Stomach smooth muscle (tissue), 2 donors: ENCODE results near the gene LCN6.

Source experiments
- H3K27ac ChIP-seq: one replicate; pipeline ENCODE4 v1.7.0; 2013; ENCODE audit warnings: mild to moderate bottlenecking, low read length, inconsistent platforms
- H3K27me3 ChIP-seq, 2 donors: one replicate each; pipeline ENCODE4 v1.7.0; 2013; ENCODE audit warnings: low read length in 2 of 2; ENCODE audit not compliant: insufficient read depth in 2 of 2, control insufficient read depth in 1 of 2
- H3K36me3 ChIP-seq, 2 donors: one replicate each; pipeline ENCODE4 v1.7.0; 2013; ENCODE audit warnings: low read length in 2 of 2; ENCODE audit not compliant: control insufficient read depth in 2 of 2, insufficient read depth in 2 of 2
- H3K4me1 ChIP-seq: one replicate; pipeline ENCODE4 v1.7.0; 2013; ENCODE audit warnings: low read length; ENCODE audit not compliant: control insufficient read depth, insufficient read depth
- H3K4me3 ChIP-seq, 2 donors: one replicate each; pipeline ENCODE4 v1.7.0; 2013; ENCODE audit warnings: low read length in 2 of 2
- H3K9ac ChIP-seq, 2 donors: one replicate each; pipeline ENCODE4 v1.7.0; 2013; ENCODE audit warnings: low read length in 2 of 2, mild to moderate bottlenecking in 1 of 2
- H3K9me3 ChIP-seq, 2 donors: one replicate each; pipeline ENCODE4 v1.7.0; 2013; ENCODE audit warnings: low read length in 2 of 2; ENCODE audit not compliant: control insufficient read depth in 2 of 2
- donor health status: healthy.
- donor health status: Pancreatic carcinoma.

LCN6 gene

GRCh38 chr9:136748666-136749611 lies 614 bp upstream of the LCN6 start:
- no peak overlapping the region for H3K4me3 ChIP-seq
- no peak overlapping the region for H3K9ac ChIP-seq
- no peaks in the 10 kb centered on the region for H3K4me1 ChIP-seq
- H3K27me3 ChIP-seq = peaks cover 2 to 6% of the 10 kb centered on the region in 2 donors
- no peak overlapping the region for H3K27ac ChIP-seq
- H3K36me3 ChIP-seq = no peaks in the 10 kb centered on the region
- H3K9me3 ChIP-seq = no peaks in the 10 kb centered on the region

- H3K36me3 ChIP-seq = no peaks in the 10 kb centered on the region
- no peaks in the 10 kb centered on the region for H3K4me1 ChIP-seq
- no peak overlapping the region for H3K27ac ChIP-seq
- peaks cover 11 to 18% of the 10 kb centered on the region in 2 donors for H3K27me3 ChIP-seq
- H3K9me3 ChIP-seq = no peaks in the 10 kb centered on the region
- H3K9ac ChIP-seq = no peak overlapping the region
- no peak overlapping the region for H3K4me3 ChIP-seq
Measured at GRCh38 chr9:136747161-136748060, 914 bp downstream of the LCN6 start.

- Histone ChIP-seq H3K27ac (no peak overlapping the region), H3K4me3 (no peak overlapping the region), H3K4me1 (no peaks in the 10 kb centered on the region), H3K27me3 (peaks cover 19 to 24% of the 10 kb centered on the region in 2 donors), H3K9me3 (no peaks in the 10 kb centered on the region), H3K9ac (no peak overlapping the region), H3K36me3 (no peaks in the 10 kb centered on the region)
Measured at GRCh38 chr9:136746621-136747020, 1.7 kb downstream of the LCN6 start.

GRCh38 chr9:136746155-136746490 lies 2.2 kb downstream of the LCN6 start:
- H3K36me3 ChIP-seq = no peaks in the 10 kb centered on the region
- H3K27ac ChIP-seq = no peak overlapping the region
- peaks cover 24 to 26% of the 10 kb centered on the region in 2 donors for H3K27me3 ChIP-seq
- H3K4me3 ChIP-seq = no peak overlapping the region
- no peak overlapping the region for H3K9ac ChIP-seq
- peaks cover 2% of the 10 kb centered on the region for H3K4me1 ChIP-seq
- no peaks in the 10 kb centered on the region for H3K9me3 ChIP-seq

GRCh38 chr9:136745389-136746154 lies 2.8 kb downstream of the LCN6 start:
- Histone ChIP-seq H3K9ac (no peak overlapping the region), H3K9me3 (no peaks in the 10 kb centered on the region), H3K36me3 (no peaks in the 10 kb centered on the region), H3K27me3 (peaks cover 29 to 30% of the 10 kb centered on the region in 2 donors), H3K27ac (no peak overlapping the region), H3K4me1 (peaks cover 2% of the 10 kb centered on the region), H3K4me3 (no peak overlapping the region)

- H3K9me3 ChIP-seq = no peaks in the 10 kb centered on the region
- H3K27me3 ChIP-seq = peaks cover 30 to 32% of the 10 kb centered on the region in 2 donors
- H3K4me3 ChIP-seq = no peak overlapping the region
- no peak overlapping the region for H3K27ac ChIP-seq
- no peaks in the 10 kb centered on the region for H3K36me3 ChIP-seq
- no peak overlapping the region for H3K9ac ChIP-seq
- peaks cover 2% of the 10 kb centered on the region for H3K4me1 ChIP-seq
Measured at GRCh38 chr9:136744773-136745172, 3.6 kb downstream of the LCN6 start.

GRCh38 chr9:136743639-136744211 lies 4.6 kb downstream of the LCN6 start:
- Histone ChIP-seq H3K9ac (no peak overlapping the region), H3K4me1 (peaks cover 2% of the 10 kb centered on the region), H3K27ac (no peak overlapping the region), H3K36me3 (no peaks in the 10 kb centered on the region), H3K4me3 (no peak overlapping the region), H3K9me3 (no peaks in the 10 kb centered on the region), H3K27me3 (peaks cover 30 to 32% of the 10 kb centered on the region in 2 donors)

GRCh38 chr9:136742591-136743391 lies 5.5 kb downstream of the LCN6 start, which contains the start of gene LCN10:
TSS of gene LCN10 (minus strand) at chr9:136742940. CDS start at chr9:136742903, 37 bp downstream.
- H3K4me3 ChIP-seq = no peak within 1 kb of the TSS
- H3K36me3 ChIP-seq = no peaks in the 10 kb centered on the region
- H3K27ac ChIP-seq = no peak within 1 kb of the TSS
- peaks cover 2% of the 10 kb centered on the region for H3K4me1 ChIP-seq
- no peaks in the 10 kb centered on the region for H3K9me3 ChIP-seq
- no peak within 1 kb of the TSS for H3K9ac ChIP-seq
- peaks cover 27 to 30% of the 10 kb centered on the region in 2 donors for H3K27me3 ChIP-seq

- H3K27ac ChIP-seq = no peak overlapping the region
- H3K4me3 ChIP-seq = no peak overlapping the region
- H3K36me3 ChIP-seq = no peaks in the 10 kb centered on the region
- no peaks in the 10 kb centered on the region for H3K9me3 ChIP-seq
- H3K4me1 ChIP-seq = peaks cover 2% of the 10 kb centered on the region
- H3K27me3 ChIP-seq = peaks cover 27 to 30% of the 10 kb centered on the region in 2 donors
- no peak overlapping the region for H3K9ac ChIP-seq
Measured at GRCh38 chr9:136741883-136742571, 6.3 kb downstream of the LCN6 start.
